T follicular helper cell (primary cell): ENCODE measurements around the gene DLK2.
"Not testable (repeated sequence)": the region's sequence is repeated elsewhere in the genome, so short reads cannot be mapped to it uniquely, and the experiment has no call there.

Source experiments
- DNase-seq: peaks from one replicate; pipeline ENCODE4 v3.0.0-alpha.2; 2020; ENCODE audit warnings: low read depth

Gene DLK2

GRCh38 chr6:43481591-43482236 is 26.4 kb upstream of the DLK2 start:
- no peak for DNase-seq

GRCh38 chr6:43481075-43481474 is 25.7 kb upstream of the DLK2 start:
- DNase-seq = no peak

GRCh38 chr6:43478008-43478372 is 22.6 kb upstream of the DLK2 start:
- no peak for DNase-seq

GRCh38 chr6:43477235-43478007 is 22.1 kb upstream of the DLK2 start, which contains the start of gene TJAP1:
TJAP1 (plus strand) TSS chr6:43477570; CDS start chr6:43499002, 21,432 bp downstream.
- DNase-seq = peak; percentile 94

- DNase-seq = no peak
Measured at GRCh38 chr6:43476746-43477145, 21.4 kb upstream of the DLK2 start.

GRCh38 chr6:43475516-43475915 is 20.2 kb upstream of the DLK2 start:
- no peak for DNase-seq

- DNase-seq = no peak
Measured at GRCh38 chr6:43472515-43472914, 17.2 kb upstream of the DLK2 start.

- no peak for DNase-seq
Measured at GRCh38 chr6:43471399-43471798, 16.1 kb upstream of the DLK2 start.

- no peak for DNase-seq
Measured at GRCh38 chr6:43469947-43470346, 14.6 kb upstream of the DLK2 start.

- DNase-seq = no peak
Measured at GRCh38 chr6:43468748-43469681, 13.7 kb upstream of the DLK2 start.

- no peak for DNase-seq
Measured at GRCh38 chr6:43468240-43468639, 12.9 kb upstream of the DLK2 start.

- no peak for DNase-seq
Measured at GRCh38 chr6:43467752-43468151, 12.4 kb upstream of the DLK2 start.

- DNase-seq = not testable (repeated sequence)
Measured at GRCh38 chr6:43467265-43467664, 11.9 kb upstream of the DLK2 start.

GRCh38 chr6:43465948-43466347 is 10.6 kb upstream of the DLK2 start:
- DNase-seq = no peak

GRCh38 chr6:43464337-43464736 is 9.0 kb upstream of the DLK2 start:
- DNase-seq = no peak

- DNase-seq = no peak
Measured at GRCh38 chr6:43461936-43462335, 6.6 kb upstream of the DLK2 start.

GRCh38 chr6:43460032-43460431 is 4.7 kb upstream of the DLK2 start:
- no peak for DNase-seq

- DNase-seq = no peak
Measured at GRCh38 chr6:43459535-43459934, 4.2 kb upstream of the DLK2 start.

GRCh38 chr6:43458154-43458553 is 2.8 kb upstream of the DLK2 start:
- not testable (repeated sequence) for DNase-seq

- no peak for DNase-seq
Measured at GRCh38 chr6:43457643-43458042, 2.3 kb upstream of the DLK2 start.

- peak; percentile 18 for DNase-seq
Measured at GRCh38 chr6:43454696-43455530, 435 bp downstream of the DLK2 start.

GRCh38 chr6:43454290-43454695 is 1.1 kb downstream of the DLK2 start:
- DNase-seq = peak; percentile 39
